A549 (cell line): ENCODE measurements around the gene GNAL.

ENCODE experiments used
- CTCF ChIP-seq: fragments of >200 bp; sonication (Bioruptor Twin); formaldehyde crosslinking; IDR thresholded peaks from 3 replicates; pipeline ENCODE4 v1.5.1; 2016
- EHMT2 ChIP-seq: fragments of 200-600 bp; sonication (generic); IDR thresholded peaks from 2 replicates; pipeline ENCODE4 v1.6.1; 2016; ENCODE audit warnings: antibody characterized with exemption, low read depth, mild to moderate bottlenecking, moderate library complexity
- HDAC2 ChIP-seq: fragments of 200-600 bp; sonication (generic); IDR thresholded peaks from 2 replicates; pipeline ENCODE4 v1.6.1; 2016
- JUNB ChIP-seq: fragments of >200 bp; sonication (Bioruptor Twin); formaldehyde crosslinking; IDR thresholded peaks from 2 replicates; pipeline ENCODE4 v1.6.1; 2016
- KDM1A ChIP-seq: fragments of 200-600 bp; sonication (generic); IDR thresholded peaks from 2 replicates; pipeline ENCODE4 v1.6.1; 2016; ENCODE audit warnings: low read depth, mild to moderate bottlenecking
- POLR2A ChIP-seq: IDR thresholded peaks from 2 replicates; pipeline ENCODE4 v1.6.1; 2012; ENCODE audit warnings: mild to moderate bottlenecking, low read length
- POLR2AphosphoS2 ChIP-seq: conservative IDR thresholded peaks from 2 replicates; pipeline ENCODE4 v1.6.1; 2012; ENCODE audit warnings: low read length, improper control_type of control experiment, inconsistent platforms
- RAD21 ChIP-seq, 2 experiments: fragments of >200 bp in 1 of 2; sonication (Bioruptor Twin) in 1 of 2; formaldehyde crosslinking in 1 of 2; IDR thresholded peaks in 1 of 2; conservative IDR thresholded peaks in 1 of 2; 2 replicates in 1 of 2; 3 replicates in 1 of 2; pipeline ENCODE4 v1.6.1; 2012 to 2018; ENCODE audit warnings: inconsistent platforms in 1 of 2
- SMC3 ChIP-seq: fragments of >200 bp; sonication (Bioruptor Twin); formaldehyde crosslinking; IDR thresholded peaks from 3 replicates; pipeline ENCODE4 v1.6.1; 2018; ENCODE audit warnings: inconsistent platforms

GRCh38 chr18:11902522-11903292 is 213.6 kb downstream of the GNAL start:
- TF ChIP-seq CTCF, result no peak
- TF ChIP-seq HDAC2, result no peak
- TF ChIP-seq SMC3, result no peak
- no peak for TF ChIP-seq POLR2AphosphoS2
- TF ChIP-seq EHMT2, result no peak
- no peak for TF ChIP-seq KDM1A
- no peak for TF ChIP-seq JUNB
- no peak for TF ChIP-seq POLR2A
- TF ChIP-seq RAD21 (conservative IDR thresholded peaks at IDR 0.05 in 1 of 2, IDR thresholded peaks at IDR 0.05 in 1 of 2), result no peak
